NCI-H146 (cell line): ENCODE results near the gene RASSF9.

Experiments used
- DNase-seq: peaks from one replicate; lab custom pipeline; 2025; lab: John Stamatoyannopoulos, UW

RASSF9 gene

DNA sequence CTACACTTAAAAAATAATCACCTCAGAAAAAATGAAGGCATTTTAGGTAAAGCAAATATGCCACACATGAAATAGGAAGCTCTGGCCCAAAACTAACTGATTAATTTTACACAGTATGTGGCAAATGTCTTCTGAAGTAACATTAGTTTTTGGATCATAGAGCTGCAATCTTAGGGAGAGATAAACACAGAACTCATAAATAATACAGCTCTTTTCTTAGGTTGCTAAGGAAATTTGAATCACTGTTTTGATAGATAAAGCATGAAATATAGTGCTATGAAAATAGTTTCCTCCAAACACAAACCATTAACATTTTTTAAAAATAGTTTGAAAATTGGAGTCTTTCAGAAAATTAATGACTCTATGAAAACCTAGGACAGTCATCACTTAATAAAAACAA, 15.0 kb downstream of the RASSF9 start:
- no peak for DNase-seq

DNA sequence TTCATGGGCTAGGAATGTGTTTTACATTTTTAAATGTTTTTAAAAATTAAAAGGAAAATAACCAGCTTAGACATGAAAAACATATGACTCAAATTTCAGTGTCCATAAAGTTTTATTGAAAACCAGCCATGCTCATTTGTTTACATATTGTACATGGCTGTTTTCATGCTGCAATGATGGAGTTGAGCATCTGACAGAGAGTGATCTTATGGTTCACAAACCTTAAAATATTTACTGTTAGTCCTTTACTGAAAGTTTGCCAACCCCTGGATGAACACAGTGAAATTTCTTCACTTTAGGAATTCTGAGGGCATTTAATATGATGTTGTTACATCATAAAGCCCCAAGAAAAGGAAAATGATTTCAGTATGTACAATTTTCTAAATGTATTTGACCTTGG, 16.1 kb downstream of the RASSF9 start:
- no peak for DNase-seq

DNA sequence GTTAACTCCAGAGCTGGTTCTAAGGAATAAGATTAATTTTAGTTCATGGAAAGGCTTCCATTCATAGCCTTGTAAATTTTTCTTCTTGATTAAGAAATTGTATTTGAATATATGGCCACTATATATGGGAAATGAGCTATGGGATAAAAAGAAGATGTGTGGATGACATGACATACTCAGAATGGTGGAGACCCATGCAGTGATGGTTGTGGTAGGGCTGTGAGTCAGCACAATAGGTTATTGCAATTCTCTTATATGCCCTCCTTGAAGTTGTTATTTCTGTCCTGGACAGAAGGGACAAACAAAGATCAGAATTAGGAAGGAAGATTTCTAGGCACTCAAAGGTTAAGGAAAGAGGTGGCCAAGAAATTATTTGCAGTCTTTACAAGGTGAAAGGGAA, 21.5 kb downstream of the RASSF9 start:
- no peak for DNase-seq

DNA sequence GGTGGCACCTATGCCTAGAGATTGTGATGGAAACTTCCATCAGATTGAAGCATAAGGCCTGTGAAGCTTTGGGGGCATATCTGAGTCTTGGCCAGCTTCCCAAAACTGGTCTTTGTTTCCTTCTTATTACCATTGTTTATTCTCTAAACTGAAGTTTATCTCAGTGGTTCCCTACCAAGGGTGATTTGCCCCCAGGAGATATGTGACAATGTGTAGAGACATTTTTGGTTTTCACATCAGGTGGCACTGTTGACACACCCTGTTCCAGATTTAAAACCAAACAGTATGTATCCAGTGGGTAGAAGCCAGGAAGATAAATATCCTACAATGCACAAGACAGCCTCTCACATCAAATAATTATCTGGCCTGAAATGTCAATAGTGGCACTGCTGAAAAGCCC, 22.1 kb downstream of the RASSF9 start:
- peak; percentile 91 for DNase-seq

DNA sequence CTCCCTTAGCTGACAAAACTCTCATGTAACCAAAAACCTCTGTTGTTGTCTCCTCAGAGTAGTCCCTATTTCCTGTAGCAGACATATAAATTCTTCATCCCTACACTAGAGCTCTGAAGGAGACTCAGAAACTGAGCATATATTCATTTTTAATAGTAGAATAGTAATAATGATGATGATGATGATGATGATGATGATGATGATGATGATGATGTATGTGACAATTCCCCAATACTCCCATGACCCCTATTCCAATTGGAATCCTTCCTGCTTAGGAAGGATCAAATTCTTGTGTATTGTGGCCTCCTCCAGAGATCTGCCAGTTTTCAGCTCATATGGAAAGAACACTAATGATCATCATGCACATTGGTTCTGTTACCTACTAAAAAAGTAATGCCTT, 26.7 kb downstream of the RASSF9 start:
- no peak for DNase-seq

DNA sequence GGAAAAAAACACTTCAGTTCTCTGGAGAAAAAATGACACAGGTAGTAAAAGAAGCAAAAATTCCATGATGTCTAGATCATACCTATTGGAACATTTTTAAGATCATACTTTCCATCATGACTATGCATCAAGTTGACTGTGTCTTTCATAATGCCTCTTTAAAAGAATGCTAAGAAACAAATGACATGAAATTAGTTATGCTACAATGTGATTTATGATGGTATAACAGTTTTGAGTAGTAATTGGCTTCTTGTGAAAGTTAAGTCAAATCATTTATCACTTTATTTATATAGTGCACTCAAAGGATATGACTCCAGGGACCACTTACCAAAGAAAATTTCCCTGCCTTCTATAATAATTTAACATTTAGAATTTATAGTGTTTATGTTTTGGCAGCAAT, 28.5 kb downstream of the RASSF9 start:
- no peak for DNase-seq

DNA sequence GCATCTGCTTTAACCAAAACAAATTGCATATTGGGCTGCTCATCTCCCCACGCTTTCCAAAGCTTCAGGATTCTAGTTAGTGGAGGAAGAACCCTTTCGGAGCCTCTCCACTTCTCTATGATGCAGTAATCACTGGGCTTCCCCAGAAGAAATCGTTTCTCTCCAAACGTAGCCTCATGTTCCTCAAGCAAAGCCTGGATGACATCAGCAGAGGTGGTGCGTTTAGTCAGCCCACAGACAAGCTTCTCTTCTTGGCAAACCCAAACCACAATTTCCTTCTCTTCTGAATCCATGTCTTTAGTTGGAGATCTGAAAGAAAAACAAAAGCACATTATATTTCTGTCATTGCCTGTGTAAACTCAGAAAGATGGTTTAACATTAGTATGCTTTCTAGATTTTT, 30.6 kb downstream of the RASSF9 start:
- no peak for DNase-seq

DNA sequence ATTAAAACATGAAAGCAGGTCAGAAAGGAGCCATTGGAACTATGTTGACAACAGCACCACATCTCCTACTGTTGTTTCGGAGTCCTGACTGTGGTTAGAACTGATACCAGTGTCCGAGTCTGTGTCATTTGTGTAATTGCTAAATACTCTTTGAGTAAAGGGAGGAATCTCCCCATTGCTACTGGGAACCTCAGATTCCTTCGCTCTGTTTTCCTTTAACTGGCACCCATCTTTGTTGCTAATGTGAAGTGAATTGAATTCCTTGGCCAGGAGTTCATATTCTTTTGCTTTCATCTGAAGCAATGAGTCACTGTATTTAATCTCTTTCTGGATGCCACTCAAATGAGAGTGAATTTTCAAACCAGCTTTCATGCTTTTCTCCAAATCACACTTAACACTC, 31.5 kb downstream of the RASSF9 start:
- no peak for DNase-seq

DNA sequence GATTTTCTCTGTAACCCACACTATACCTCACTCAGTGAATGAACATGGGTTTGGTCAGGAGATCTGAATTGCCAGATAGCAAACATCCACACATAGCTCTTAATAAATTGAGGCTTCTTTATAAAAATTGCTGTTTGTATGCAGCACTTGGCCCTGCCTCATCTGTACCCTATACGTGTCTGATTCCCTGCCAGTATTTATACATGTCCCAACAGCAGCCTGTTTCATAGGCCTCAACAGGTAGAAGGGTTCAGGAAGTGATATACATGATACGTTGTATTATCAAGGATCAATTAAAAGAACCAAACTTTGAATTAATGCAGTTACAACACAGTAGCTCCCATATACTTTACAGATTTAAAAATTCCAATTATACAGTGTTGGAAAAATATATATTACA, 32.3 kb downstream of the RASSF9 start:
- DNase-seq: no peak

DNA sequence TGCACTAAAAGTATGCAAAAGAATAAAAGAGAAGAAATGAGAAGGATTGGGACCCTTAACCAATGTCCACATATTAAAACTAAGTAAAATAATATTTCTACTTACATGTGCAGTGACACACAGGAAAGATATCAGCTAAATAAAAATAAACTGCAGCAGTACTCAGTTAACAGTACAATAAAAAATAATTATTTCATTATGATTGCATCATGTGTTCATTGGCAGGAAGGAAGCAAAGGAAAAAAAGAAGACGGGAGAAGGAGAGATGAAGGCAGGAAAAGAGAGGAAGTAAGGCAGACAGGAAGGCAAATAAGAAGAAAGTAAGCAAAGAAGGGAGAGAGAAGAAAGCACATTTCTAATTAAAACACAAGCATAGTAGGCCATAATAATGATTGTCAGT, 33.0 kb downstream of the RASSF9 start:
- no peak for DNase-seq

DNA sequence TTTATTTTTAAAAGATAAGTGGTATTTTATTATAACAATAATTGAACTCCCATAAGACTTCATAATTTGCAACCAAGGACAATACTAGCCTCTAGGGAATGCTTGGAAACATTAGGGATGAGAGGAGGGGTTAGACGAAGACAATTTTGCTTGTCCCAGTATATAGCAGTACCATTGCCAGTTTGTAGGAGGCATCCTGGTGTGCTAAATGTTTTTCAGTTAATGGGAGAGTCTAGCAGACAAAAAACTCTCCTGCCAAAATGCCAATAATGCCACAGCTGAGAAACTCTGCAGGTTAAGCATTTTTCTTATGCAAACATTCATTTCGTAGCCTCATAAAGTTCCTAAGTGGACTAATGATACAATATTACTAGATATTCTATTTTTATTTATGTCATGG, 38.1 kb downstream of the RASSF9 start:
- DNase-seq: no peak

DNA sequence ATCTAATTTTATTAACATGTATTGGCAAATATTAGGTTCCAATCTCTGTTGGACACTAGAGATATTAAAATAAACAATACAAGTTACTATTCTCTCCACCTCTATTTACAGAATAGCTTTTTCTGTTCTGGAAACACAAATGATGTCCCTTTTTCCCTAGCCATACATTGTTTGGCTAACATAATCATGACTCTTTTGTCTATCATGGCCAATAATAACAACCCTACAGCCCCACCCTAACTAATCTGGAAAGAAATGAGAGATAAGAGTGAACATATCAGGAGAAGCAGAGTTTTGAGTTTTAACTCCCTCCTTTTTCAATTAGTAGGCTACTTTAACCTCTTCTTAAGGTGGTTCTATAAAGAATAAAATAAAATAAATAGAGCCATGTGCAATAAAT, 40.2 kb downstream of the RASSF9 start:
- DNase-seq: peak; percentile 4

DNA sequence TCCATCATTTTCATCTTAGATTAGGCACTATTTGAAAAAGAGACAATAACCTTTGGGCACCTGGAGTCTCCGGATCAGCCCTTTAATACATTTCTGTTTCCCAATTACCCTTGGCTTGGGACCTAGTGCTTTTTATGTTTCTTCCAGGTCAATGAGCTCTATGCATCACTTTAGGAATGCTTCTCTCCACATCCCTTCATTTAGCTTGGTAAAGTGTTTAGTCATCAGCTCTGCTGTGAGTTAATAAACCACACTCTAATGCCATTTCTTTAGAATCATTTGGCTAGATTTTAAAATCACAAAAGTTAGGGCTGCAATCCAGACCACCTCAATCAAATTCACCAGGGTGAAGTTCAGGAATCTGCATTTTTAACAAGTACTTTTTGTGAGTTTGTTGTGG, 41.7 kb downstream of the RASSF9 start:
- no peak for DNase-seq

DNA sequence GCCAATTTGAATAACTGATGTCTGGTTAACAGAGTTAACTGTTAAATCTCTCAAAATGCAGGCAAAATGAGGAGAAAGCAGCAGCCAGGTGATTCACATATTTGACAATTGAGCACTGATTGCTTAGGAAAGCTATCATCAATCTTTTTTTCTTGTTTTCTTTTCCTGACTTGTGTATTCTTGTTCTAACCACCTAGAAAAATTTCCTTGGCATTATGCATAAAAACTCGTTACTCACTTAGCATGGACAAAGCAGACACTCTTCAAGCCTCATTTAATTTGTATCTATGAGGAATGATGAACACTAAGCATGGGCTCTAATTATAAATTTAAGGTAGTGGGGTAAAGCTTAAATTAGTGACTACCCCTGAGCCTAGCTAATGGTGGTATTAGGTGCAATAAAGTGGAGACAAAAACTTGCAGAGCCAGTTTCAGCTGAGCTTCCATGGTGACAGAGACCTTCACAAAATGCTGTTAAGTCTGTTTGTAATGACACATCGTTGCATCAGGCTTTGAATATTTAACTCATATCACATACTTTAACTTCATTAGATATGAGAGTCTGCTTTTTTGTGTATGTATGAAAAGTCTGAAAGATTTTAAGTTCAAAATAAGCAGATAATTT, 52.0 kb downstream of the RASSF9 start:
- DNase-seq: peak; percentile 35

DNA sequence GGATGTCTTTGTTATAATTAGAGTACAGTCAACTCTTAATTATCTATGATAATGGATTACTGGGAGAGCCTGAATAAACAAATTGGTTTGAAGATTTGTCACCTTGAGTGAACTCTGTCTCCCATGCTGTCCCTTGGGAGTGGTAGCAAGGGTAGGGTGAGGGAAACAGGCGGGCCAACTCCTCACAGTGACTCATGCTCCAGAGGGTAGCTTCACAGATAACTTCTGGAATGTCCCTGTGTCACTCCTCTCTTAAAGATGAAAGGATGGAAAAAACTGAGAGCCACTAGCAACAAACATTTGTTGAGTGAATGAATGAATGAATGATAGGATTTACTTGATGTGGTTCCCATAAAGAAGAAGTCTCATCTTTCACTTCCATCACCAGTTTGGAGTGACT, 53.5 kb downstream of the RASSF9 start:
- peak; percentile 74 for DNase-seq

DNA sequence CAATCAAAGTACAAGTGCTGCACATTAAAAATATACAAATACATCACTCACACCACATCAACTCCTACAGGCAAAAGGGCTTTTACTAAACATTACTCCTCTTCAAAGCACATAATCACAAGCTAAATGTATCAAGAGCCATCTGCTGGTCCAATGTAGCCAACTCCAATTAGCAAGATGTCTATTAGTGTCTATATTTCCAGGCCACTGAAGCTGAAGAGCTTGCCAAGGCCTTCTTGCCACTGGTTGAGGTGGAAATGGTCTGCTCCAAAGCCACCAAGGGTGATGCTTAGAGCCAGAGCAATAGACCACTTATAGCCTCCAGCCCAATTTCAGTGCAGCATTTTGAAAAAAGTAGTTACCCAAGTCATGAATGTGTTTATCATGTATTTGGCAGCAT, 54.4 kb downstream of the RASSF9 start:
- peak; percentile 86 for DNase-seq

DNA sequence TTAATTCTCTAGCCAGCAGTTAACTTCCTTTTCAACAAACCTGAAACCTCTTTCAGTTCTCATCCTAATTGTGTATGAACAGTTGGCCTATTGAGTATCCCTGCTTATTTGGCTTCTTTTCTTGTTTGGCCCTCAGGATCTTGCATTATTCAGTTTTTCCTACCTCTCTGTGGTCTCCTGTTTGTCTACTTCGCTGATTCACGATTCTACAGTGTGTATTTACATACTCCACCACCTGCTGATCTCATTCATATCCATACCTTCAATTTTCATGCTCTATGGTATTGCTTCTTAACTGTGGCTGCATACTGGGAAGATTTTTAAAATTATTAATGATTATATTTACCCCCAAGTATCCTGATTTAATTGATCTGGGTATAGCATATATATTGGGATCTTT, 56.4 kb downstream of the RASSF9 start:
- peak; percentile 96 for DNase-seq

DNA sequence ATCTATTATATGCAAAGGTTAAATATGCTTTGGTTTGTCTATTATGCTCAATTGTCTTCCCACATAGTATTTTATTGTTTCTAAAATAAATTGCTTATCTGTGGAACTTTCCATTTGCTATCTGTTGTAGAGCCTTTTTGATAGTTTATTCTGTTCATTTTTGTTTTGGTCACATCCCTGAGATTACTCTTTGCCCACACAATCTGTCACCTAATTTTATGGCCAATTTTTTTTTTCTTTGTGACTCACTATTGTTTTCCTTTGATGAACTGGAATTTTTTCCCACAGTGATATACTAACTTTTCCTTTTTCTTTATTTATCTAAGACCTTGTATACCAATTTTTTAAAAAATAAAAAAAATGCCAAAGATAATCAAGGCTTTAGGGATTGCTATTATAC, 61.1 kb downstream of the RASSF9 start:
- no peak for DNase-seq

DNA sequence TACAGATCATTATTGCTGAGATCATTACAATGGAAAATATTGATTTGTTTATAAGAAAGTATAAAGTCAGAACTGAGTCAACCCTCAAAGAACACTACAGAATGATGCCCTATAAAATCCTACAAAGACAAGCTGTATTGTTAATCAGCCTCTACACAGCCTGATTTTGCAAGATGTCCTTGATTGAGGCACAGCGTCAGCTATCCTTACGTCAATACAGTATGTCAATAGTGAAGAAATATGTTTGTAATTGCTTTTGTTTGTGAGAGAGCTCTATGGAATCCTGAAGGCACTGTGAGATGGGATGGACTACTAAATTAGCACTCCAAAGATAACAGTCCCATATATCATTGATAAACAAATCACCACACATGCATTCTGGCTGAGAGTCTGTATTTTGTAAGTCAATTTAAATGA, 70.7 kb downstream of the RASSF9 start:
- peak; percentile 87 for DNase-seq

DNA sequence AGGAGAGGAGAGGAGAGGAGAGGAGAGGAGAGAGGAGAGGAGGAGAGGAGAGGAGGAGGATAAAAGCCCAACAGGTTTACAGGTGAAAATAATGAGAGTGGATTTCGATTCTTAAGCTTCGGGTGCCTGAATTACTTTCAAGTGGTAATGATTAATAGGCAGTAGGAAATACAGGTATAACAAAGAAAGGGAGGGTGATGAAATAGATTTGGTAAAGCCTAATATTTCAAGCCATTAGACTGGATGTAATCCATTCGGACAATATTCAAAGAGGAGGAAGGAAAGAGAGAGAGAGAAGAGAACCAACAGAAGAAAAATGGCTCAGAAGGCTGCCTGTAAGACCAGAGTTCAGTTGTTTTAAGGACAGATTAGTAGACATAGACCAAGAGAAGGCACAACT, 76.6 kb downstream of the RASSF9 start:
- DNase-seq: no peak

DNA sequence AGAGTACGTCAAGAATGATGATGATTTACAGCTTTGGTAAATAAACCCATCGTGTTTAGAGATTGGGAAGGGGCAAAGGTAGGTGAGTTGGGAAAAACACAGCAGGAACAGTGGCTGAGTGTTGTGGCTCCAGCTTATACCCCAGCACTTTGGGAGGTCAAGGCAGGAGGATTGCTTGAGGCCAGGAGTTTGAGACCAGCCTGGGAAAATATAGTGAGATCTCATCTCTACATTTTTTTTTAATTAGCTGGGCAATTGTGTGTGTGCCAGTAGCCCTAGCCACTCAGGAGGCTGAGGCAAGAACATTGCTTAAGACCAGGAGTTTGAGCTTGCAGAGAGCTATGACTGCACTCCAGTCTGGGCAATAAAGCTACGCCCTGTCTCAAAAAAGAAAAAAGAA, 77.1 kb downstream of the RASSF9 start:
- no peak for DNase-seq

DNA sequence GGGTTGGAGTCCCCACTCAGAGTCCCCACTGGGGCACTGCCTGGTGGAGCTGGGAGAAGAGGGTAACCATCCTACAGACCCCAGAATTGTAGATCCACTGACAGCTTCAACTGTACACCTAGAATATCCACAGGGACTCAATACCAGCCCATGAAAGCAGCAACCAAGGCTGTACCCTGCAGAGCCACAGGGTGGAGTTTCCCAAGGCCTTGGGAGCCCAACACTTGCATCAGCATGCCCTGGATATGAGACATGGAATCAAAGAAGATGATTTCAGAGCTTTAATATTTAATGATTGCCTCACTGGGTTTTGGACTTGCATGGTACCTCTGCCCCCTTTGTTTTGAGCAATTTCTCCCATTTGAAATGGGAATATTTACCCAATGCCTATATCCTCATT, 80.4 kb downstream of the RASSF9 start:
- no peak for DNase-seq
